C4-2B (cell line): ENCODE measurements around the gene MS4A14.
"Not testable (repeated sequence)": the region's sequence is repeated elsewhere in the genome, so short reads cannot be mapped to it uniquely, and the experiment has no call there.

ENCODE experiments used
- H3K27ac ChIP-seq: fragments of 450-650 bp; 2 replicates; pipeline ENCODE4 v1.5.1; 2017
- ZFX ChIP-seq: fragments of 450-650 bp; IDR thresholded peaks from 2 replicates; pipeline ENCODE4 v1.6.1; 2017
- TF ChIP-seq, protein P1 (sequence below): fragments of 450-650 bp; conservative IDR thresholded peaks from 2 replicates; pipeline ENCODE4 v1.5.1; 2017; ENCODE audit warnings: mild to moderate bottlenecking

Gene MS4A14

GRCh38 chr11:60428517-60428916, 32.3 kb downstream of the MS4A14 start:
- TF ChIP-seq ZFX: no peak
- TF ChIP-seq, protein P1, sequence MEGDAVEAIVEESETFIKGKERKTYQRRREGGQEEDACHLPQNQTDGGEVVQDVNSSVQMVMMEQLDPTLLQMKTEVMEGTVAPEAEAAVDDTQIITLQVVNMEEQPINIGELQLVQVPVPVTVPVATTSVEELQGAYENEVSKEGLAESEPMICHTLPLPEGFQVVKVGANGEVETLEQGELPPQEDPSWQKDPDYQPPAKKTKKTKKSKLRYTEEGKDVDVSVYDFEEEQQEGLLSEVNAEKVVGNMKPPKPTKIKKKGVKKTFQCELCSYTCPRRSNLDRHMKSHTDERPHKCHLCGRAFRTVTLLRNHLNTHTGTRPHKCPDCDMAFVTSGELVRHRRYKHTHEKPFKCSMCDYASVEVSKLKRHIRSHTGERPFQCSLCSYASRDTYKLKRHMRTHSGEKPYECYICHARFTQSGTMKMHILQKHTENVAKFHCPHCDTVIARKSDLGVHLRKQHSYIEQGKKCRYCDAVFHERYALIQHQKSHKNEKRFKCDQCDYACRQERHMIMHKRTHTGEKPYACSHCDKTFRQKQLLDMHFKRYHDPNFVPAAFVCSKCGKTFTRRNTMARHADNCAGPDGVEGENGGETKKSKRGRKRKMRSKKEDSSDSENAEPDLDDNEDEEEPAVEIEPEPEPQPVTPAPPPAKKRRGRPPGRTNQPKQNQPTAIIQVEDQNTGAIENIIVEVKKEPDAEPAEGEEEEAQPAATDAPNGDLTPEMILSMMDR: no peak
- no peak overlapping the region for H3K27ac ChIP-seq

- no peak within 1 kb of the TSS for H3K27ac ChIP-seq
- no peak for TF ChIP-seq ZFX
- TF ChIP-seq, protein P1: no peak
Measured at GRCh38 chr11:60429272-60429671, 33.0 kb downstream of the MS4A14 start, which contains the start of gene MS4A5. Gene MS4A5, plus strand, starts transcription at chr11:60429572. Its CDS starts 103 bp downstream, at chr11:60429675.

GRCh38 chr11:60431251-60431650, 35.0 kb downstream of the MS4A14 start:
- H3K27ac ChIP-seq: no peak overlapping the region
- TF ChIP-seq ZFX: no peak
- TF ChIP-seq, protein P1: no peak

GRCh38 chr11:60433401-60433800, 37.1 kb downstream of the MS4A14 start:
- TF ChIP-seq, protein P1: no peak
- no peak for TF ChIP-seq ZFX
- no peak overlapping the region for H3K27ac ChIP-seq

DNA sequence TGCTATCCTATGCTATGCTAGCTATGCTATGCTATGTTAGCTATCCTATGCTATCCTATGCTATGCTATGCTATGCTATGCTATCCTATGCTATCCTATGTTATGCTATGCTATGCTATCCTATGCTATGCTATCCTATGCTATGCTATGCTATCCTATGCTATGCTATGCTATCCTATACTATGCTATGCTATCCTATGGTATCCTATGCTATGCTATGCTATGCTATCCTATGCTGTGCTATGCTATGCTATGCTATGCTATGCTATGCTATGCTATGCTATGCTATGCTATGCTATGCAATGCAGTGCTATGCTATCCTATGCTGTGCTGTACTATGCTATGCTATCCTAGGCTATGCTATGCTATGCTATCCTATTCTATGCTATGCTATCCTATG, 50.8 kb downstream of the MS4A14 start:
- no peak overlapping the region for H3K27ac ChIP-seq
- TF ChIP-seq, protein P1: no peak
- no peak for TF ChIP-seq ZFX

- no peak overlapping the region for H3K27ac ChIP-seq
- TF ChIP-seq, protein P1: no peak
- TF ChIP-seq ZFX: no peak
Measured at GRCh38 chr11:60447846-60448245, 51.6 kb downstream of the MS4A14 start.

GRCh38 chr11:60451185-60451584, 54.9 kb downstream of the MS4A14 start:
- H3K27ac ChIP-seq: not testable (repeated sequence)

DNA sequence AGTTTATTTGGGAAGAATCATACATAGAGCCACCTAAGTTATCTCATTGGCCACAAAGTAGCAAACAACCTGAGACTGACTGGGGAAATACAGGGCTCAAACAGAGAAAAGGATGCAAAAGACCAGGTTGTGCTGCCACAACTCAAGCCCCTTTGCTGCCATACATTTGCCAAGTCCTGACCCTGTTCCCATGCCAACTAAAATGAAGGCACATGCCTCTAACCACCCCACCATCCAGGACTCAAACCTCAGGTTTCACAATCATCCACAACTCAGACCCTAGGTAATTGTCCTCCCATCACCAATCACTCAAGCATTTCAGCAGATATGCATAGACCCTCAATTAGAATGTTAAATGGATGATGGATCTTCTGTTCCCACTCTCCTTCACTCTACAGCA, 58.0 kb downstream of the MS4A14 start:
- H3K27ac ChIP-seq: no peak overlapping the region
- no peak for TF ChIP-seq ZFX
- TF ChIP-seq, protein P1: no peak
